Measurements from ENCODE around the gene LEKR1.

DNA sequence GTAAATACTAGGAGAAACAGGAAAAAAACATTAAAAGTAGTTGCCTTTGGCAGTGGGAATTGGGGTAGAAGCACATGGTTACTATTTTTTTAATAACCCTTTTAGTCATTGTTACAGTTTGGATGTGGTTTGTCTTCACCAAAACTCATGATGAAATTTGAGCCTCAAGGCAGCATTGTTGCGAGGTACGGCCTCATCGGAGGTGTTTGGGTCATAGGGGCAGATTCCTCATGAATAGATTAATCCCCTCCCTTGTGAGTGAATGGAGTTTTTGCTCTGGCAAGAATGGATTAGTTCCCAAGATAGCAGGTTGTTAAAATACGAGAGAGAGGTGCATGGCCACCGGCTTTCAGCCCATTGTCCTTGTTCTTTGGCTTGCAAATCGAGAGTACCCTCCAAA, 92.6 kb downstream of the LEKR1 start:
- TF ChIP-seq, protein P1, sequence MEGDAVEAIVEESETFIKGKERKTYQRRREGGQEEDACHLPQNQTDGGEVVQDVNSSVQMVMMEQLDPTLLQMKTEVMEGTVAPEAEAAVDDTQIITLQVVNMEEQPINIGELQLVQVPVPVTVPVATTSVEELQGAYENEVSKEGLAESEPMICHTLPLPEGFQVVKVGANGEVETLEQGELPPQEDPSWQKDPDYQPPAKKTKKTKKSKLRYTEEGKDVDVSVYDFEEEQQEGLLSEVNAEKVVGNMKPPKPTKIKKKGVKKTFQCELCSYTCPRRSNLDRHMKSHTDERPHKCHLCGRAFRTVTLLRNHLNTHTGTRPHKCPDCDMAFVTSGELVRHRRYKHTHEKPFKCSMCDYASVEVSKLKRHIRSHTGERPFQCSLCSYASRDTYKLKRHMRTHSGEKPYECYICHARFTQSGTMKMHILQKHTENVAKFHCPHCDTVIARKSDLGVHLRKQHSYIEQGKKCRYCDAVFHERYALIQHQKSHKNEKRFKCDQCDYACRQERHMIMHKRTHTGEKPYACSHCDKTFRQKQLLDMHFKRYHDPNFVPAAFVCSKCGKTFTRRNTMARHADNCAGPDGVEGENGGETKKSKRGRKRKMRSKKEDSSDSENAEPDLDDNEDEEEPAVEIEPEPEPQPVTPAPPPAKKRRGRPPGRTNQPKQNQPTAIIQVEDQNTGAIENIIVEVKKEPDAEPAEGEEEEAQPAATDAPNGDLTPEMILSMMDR (IDR thresholded peaks at IDR 0.05; ENCODE audit: extremely low read depth in 1 of 2, insufficient read depth in 1 of 2, low read depth in 1 of 2, low read length in 2 of 2) = no peak
- TF ChIP-seq POLR2A (IDR thresholded peaks at IDR 0.05; ENCODE audit: low read depth, low read length) (no peak), EZH2 (IDR thresholded peaks at IDR 0.05; ENCODE audit: borderline replicate concordance, low read depth, low read length, severe bottlenecking) (no peak)
- TF ChIP-seq, protein P2, sequence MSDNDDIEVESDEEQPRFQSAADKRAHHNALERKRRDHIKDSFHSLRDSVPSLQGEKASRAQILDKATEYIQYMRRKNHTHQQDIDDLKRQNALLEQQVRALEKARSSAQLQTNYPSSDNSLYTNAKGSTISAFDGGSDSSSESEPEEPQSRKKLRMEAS (IDR thresholded peaks at IDR 0.05; ENCODE audit: insufficient read depth, insufficient read length) = no peak

Data from endothelial cell of umbilical vein (primary cell).